Measurements from ENCODE around the gene DPEP2NB. TPM values are rescaled to one million over a fixed set of nuclear protein-coding genes. Genes with fewer than 3 reads are reported as not detected.

The DPEP2NB gene
- total and polyA plus RNA-seq, 2 donors (not counting 3 experiments of a cell fraction or from before 2014, with no cell fraction given): not detected

GRCh38 chr16:67977469-67978227, 38.1 kb downstream of the DPEP2NB start:
- Histone ChIP-seq H3K36me3 (ENCODE audit: control insufficient read depth in 2 of 2, extremely low read depth in 1 of 2, insufficient read depth in 2 of 2, low read length in 2 of 2) (no peaks in the 10 kb centered on the region), H3K9ac (replicated peaks; ENCODE audit: extremely low read depth, insufficient read depth, low read length) (no peak overlapping the region), H3K79me2 (ENCODE audit: control insufficient read depth, insufficient read depth, low read length) (no peaks in the 10 kb centered on the region), H3K9me1 (replicated peaks; ENCODE audit: control insufficient read depth, extremely low read depth, insufficient read depth, low read length) (no peaks in the 10 kb centered on the region), H3K4me1 (ENCODE audit: control insufficient read depth, extremely low read depth, insufficient read depth, low read length) (no peaks in the 10 kb centered on the region), H3K9me3 (replicated peaks; ENCODE audit: control insufficient read depth, insufficient read depth, low read length) (no peaks in the 10 kb centered on the region), H4K20me1 (replicated peaks; ENCODE audit: control insufficient read depth, extremely low read depth, insufficient read depth, low read length) (no peaks in the 10 kb centered on the region), H3K4me2 (ENCODE audit: insufficient read depth, low read length) (no peak overlapping the region), H3K4me3 (replicated peaks in 1 of 3; ENCODE audit: insufficient read depth in 1 of 3, low read depth in 1 of 3, low read length in 3 of 3) (no peak overlapping the region), H2AFZ (ENCODE audit: low read depth, low read length) (no peak overlapping the region), H3K27me3 (ENCODE audit: control insufficient read depth in 2 of 2, insufficient read depth in 2 of 2, low read length in 2 of 2) (peaks cover 0 to 3% of the 10 kb centered on the region in 2 experiments), H3K27ac (ENCODE audit: insufficient read depth, low read depth, low read length) (no peak overlapping the region)
- no peak for DNase-seq (ENCODE audit: low read depth, low spot score)
- dilution Hi-C loops (cut with MboI; ENCODE audit: extremely low pct_ligation_motif_present, low sequenced_read_pairs): no loop called here
- POLR2A ChIA-PET: no interaction called here
- TF ChIP-seq POLR2A (IDR thresholded peaks at IDR 0.05; ENCODE audit: low read depth, low read length) (no peak), EZH2 (IDR thresholded peaks at IDR 0.05; ENCODE audit: borderline replicate concordance, low read depth, low read length, severe bottlenecking) (no peak), MYC (IDR thresholded peaks at IDR 0.05; ENCODE audit: low read depth, low read length) (no peak), MAX (IDR thresholded peaks at IDR 0.05; ENCODE audit: insufficient read depth, insufficient read length) (no peak), JUN (IDR thresholded peaks at IDR 0.05; ENCODE audit: borderline replicate concordance, insufficient read depth, insufficient read length, low read depth) (no peak), GATA2 (IDR thresholded peaks at IDR 0.05; ENCODE audit: insufficient read depth, insufficient read length, low read depth, low read length) (no peak), POLR2AphosphoS5 (IDR thresholded peaks at IDR 0.05; ENCODE audit: insufficient read depth, low read depth, low read length) (no peak), CTCF (IDR thresholded peaks at IDR 0.05; ENCODE audit: extremely low read depth in 1 of 2, insufficient read depth in 1 of 2, low read depth in 1 of 2, low read length in 2 of 2) (no peak), FOS (IDR thresholded peaks at IDR 0.05; ENCODE audit: borderline replicate concordance, insufficient read depth, low read length) (no peak)
- FAIRE-seq: no peak
- CTCF ChIA-PET: interaction anchor here (1.6 kb wide), 1 partner anchor 63 kb away, joined by 4 read pairs; no protein-coding TSS in a partner anchor
- intact Hi-C loops (cut with micrococcal nuclease): no loop called here
- BruUV-seq (replicated peaks): no TSS peak

All from endothelial cell of umbilical vein (primary cell).